Erythroblast (primary cell): ENCODE measurements around the gene POU2F1.
A peak's percentile ranks its signal among the peaks of the same experiment; 100 is the strongest.
"Not testable (repeated sequence)": the region's sequence is repeated elsewhere in the genome, so short reads cannot be mapped to it uniquely, and the experiment has no call there.

Experiments used
- DNase-seq, 2 experiments: peaks; one replicate each; lab custom pipeline; 2025; lab: John Stamatoyannopoulos, UW
- GATA1 ChIP-seq: IDR thresholded peaks from 2 replicates; pipeline ENCODE4 v1.6.1; 2011; ENCODE audit warnings: low read depth, mild to moderate bottlenecking, control low read depth, low read length, moderate library complexity
- POLR2A ChIP-seq: IDR thresholded peaks from 2 replicates; pipeline ENCODE4 v1.6.1; 2011; ENCODE audit warnings: mild to moderate bottlenecking, low read length

POU2F1 gene

DNA sequence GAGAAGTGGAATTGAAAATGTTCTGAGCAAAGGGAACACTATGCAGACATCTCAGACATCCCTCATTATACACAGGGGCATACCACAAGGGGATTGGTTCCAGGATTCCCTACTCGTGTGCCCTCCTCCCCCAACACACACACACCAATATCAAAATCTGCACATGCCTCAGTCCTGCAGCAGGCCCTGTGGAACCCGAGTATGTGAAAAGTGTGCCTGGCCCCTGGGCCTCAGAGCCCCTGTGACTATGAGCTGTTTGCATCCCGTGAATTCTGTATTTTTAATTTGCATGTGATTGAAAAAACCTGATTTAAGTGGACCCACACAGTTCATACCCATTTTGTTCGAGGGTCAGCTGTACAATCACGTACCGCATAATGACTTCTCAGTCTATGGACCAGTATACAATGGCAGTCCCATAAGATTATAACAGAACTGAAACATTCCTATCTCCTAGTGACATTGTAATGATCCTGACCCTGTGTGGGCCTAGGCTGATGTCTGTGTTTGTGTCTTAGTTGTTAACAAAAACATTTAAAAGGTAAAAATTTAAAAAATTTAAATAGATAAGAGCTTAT lies 11.3 kb downstream of the POU2F1 start:
- no peak for TF ChIP-seq POLR2A
- no peak for TF ChIP-seq GATA1
- no peak for DNase-seq

DNA sequence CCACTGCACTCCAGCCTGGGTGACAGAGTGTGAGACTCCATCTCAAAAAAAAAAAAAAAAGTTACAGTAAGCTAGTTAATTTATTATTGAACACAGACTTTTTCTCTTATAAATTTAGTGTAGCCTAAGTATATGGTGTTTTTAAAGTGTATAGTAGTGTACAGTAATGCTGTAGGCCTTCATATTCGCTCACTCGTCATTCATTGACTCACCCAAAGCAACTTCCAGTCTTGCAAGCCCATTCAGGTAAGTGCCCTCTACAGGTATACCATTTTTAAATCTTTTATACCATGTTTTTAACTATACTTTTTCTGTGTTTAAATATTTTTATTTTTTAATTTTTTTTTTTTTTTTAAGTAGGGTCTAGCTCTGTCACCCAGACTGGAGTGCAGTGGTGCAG lies 12.1 kb downstream of the POU2F1 start:
- no peak for DNase-seq
- TF ChIP-seq POLR2A (no peak), GATA1 (no peak)

DNA sequence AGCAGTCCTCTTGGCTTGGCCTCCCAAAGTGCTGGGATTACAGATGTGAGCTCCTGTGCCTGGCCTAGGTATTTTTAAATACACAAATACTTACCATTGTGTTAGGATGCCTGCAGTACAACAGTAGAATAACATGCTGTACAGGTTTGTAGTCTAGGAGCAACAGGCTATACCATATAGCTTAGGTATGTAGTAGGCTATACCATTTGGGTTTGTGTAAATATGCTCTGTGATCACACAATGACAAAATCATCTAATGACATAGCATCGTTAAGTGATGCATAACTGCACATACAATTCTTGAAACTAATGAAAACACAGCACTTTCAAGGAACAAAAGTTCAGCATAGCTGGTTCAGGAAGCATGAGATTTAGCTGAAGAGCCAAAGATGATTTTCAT lies 12.7 kb downstream of the POU2F1 start:
- TF ChIP-seq POLR2A (no peak), GATA1 (no peak)
- DNase-seq, result no peak

DNA sequence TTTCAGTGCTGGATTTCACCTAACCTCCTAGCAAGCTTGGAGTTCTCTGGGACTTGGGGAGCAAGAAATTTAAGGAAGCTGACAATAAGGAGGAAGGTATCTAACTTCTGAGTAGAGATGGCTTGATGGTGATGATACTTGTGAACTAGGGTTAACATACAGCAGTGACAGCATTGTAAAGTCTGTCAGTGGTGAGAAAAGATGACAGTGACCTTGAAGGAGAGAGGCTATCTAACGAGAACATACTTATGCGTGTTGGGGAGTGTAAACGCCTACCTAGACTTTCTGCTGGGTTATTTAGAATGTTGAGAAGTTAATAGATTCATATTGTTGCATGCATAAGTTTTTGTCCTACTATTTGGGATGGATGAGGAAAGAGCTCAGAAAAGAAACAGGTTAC lies 16.3 kb downstream of the POU2F1 start:
- TF ChIP-seq POLR2A (no peak), GATA1 (no peak)

DNA sequence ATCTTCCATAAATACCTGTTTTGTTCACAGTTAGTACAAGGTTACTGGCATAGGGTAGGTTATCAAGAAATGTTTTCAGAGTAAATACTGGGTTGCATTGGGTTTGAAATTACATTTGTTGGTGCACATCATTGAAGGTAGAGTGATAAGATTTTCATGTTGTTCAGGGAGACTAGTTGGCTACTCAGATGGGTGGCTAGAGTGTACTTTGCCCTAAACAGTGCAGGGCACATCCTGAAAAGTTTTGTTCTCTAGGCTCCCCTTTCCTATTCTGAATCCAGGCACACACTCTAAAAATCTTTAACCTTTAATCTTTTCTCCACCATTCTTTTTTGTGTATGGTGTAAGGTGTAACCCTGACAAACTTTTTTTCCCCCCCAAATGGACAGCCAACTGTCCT lies 18.0 kb downstream of the POU2F1 start:
- no peak for TF ChIP-seq POLR2A
- no peak for TF ChIP-seq GATA1
- no peak for DNase-seq

More for the DNA sequence above, 16.3 kb downstream of the POU2F1 start:
- no peak for DNase-seq

DNA sequence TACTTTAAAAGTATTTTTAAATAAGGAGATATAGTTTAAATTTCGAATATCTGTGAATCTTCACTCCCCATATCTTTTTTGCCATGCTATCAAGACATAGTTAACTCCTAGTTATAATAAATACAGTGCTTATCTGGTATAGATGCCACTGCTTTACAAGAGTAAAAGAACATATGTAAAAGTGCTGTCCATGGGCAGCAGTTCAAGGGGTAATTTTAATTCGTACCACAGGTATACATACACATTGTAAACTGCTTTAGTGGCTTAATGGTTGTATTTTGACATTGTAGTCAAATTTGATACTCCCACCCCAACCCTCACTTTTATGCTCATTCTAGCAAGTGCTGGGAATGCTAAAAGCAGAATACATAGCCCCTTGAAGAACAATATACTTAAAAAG lies 18.6 kb downstream of the POU2F1 start:
- DNase-seq, result no peak
- TF ChIP-seq POLR2A (no peak), GATA1 (no peak)

DNA sequence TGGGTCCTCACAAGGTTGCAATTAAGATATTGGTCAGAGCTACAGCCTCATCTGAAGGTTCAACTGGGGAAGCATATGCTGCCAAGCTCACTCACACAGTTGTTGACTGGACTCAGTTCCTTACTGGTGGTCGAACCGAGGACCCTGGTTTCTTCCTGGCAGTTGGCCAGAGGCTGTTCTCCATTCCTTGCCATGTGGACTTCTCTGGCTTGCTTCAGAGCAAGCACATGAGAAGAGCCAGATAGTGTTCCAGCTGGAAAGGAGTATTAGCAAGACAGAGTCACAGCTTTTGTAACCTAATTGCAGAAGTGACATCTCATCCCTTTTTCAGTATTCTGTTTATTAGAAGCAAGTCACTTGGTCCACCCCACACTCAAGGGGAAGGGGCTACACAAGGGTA lies 23.6 kb downstream of the POU2F1 start:
- TF ChIP-seq GATA1 (no peak), POLR2A (no peak)
- DNase-seq, result no peak

DNA sequence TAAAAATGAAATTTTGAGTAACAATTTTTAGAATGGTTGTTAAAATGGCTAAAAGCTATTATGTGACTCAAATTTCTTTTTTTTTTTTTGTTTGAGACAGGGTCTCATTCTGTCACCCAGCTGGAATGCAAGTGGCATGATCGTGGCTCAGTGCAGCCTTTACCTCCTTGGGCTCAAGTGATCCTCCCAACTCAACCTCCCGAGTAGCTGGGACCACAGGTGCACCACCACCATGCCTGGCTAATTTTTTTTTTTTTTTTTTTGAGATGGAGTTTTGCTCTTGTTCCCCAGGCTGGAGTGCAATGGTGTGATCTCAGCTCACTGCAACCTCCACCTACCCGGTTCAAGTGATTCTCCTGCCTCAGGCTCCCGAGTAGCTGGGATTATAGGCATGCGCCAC lies 24.5 kb downstream of the POU2F1 start:
- DNase-seq, result not testable (repeated sequence)

DNA sequence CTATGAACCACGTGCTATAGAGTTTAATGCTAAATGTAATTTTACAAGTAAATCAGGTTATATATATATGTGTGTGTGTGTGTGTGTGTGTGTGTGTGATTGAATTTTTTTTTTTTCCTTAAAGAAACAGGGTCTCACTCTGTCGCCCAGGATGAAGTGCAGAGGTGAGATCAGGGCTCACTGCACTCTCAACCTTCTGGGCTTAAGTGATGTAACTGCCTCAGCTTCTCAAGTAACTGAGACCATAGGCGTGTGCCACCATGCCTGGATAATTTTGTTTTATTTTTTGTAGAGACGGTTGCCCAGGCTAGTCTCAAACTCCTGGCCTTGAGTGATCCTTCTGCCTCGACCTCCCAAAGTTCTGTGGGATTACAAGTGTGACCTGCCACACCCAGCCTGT lies 26.3 kb downstream of the POU2F1 start:
- DNase-seq, result no peak
- TF ChIP-seq GATA1 (no peak), POLR2A (no peak)

DNA sequence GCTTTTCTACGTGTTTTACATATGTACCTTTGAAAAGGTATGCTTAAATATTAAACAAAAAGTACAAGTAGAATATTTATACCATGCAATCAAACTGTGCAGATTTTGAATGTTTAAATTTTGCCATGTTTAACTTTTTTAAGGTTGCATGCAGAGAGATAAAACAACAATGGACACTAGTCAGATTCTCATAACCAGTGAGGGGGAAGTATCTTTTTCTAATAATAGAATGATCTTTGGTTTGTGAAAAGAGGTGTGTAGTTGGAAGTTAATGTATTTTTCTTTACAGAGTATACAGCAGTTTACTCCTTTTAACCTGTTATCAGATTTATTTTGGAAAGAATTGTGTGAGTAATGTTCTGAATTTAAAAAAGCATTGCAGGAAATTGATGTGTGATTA lies 27.1 kb downstream of the POU2F1 start:
- no peak for DNase-seq
- TF ChIP-seq GATA1 (no peak), POLR2A (no peak)

DNA sequence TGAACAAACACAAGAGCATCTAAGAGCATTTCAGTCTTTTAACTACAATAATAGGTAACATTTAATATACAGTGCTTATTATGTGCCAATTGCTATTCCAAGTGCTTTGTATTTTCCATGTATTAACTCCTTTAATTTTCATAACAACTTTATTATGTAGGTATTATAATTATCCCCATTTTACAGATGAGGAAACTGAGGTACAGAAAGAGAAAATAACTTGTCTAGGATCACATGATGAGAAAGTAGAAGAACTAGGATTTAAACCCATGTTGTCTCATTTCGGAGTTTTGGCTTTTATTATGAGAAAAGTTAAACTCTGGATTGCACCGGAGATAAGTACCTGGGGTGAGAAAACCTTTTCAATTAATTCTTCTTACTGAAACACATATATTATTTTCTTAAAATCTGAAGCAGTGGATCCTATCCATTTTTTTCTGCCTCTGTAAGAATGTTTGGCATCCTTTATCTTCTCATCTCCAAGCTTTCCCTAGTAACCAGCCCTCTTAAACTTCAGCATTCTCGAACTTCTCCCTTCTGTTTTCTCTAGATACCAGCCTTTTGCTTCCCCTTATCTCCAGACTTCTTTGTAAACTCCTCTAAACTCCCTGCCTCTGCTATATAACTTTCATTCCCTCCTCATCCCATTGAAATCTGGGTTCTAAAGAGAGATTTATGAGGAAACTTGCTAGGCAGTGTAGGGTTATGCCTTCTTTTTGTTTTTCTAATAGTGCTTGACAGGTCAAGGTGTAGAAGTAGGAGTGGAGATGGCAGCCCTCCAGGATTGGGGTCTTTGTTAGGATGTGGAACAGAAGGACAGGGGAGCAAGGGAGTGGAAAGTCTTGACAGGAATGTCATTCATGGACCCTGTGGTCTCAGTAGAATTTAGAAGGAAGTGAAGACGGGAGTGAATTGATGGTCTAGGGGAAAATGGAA lies 28.3 kb downstream of the POU2F1 start:
- no peak for TF ChIP-seq POLR2A
- no peak for TF ChIP-seq GATA1
- DNase-seq, result peak; percentile 31 to 52

DNA sequence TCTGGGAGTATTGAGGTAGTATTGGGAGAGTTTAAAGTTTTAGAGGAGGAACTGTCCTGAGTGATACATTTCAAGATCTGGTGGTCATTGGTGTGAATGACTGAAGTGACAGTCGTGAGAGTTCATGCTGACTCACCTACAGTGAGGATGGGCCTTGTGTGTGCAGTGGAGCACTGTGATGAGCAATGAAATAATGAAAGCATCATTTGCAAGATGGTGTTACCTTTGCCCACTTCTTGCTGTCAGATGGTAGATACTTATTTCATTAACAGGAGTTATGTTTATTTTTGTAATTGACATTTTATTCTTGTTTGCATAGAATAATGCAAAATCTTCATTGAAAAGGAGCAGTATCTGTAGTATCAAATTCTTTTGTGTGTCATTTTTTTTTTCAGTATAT lies 29.0 kb downstream of the POU2F1 start:
- DNase-seq, result peak; percentile 31 to 49
- no peak for TF ChIP-seq POLR2A
- no peak for TF ChIP-seq GATA1

DNA sequence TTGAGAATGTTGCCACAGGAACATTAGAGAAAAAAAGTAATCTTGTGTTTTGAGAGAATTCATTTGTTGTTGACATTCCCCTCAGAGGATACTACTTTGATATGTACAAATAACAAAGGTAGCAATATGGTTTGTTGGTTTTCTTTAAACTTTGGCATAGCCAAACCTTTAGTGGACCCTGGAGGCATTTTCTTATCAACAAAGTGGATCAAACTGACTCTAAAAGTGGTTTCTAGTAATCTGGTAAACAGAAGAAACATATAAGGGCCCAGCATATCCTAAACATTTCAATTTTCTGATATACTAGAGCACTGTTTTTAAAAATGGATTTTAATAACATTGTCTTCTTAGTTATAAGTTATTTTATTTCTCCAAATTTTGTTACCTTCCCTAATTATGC lies 29.8 kb downstream of the POU2F1 start:
- DNase-seq, result no peak
- TF ChIP-seq POLR2A (no peak), GATA1 (no peak)

DNA sequence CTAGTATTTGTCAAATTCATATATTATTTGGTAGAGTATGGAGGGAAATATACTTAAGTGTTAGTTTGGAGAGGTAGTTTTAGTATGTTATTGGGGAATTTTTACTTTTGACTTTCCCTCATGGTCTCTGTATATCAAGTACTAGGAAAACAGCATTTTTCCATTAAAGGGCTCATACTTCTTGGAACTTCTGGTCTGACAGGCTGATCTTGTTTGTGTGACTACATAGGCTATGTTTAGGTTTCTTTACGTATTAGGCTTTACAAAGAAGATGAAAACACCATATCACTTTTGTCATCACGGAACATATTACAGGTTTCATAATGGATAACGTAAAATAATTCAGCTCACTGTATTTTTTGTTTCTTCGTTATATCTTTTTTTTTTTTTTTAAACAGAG lies 30.8 kb downstream of the POU2F1 start:
- no peak for TF ChIP-seq POLR2A
- TF ChIP-seq GATA1, result no peak
- no peak for DNase-seq

DNA sequence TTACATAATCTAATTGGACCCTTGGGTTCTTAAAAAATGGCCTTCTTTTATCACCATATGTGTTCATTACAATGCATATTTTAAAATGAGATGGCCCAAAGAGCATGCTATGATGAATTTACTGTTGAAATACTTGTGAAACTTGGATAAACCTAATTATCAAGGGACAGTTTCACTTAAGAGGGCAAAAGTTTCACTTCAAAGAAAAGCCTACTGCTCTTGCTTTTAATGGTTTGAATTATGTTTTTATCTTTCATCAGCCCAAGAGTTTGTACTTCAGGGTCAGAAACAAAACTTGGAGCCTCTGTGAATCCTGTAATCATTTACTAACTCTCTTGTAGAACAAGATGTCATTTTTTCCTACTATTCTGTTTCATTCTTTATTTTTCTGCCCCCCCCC lies 32.3 kb downstream of the POU2F1 start:
- DNase-seq, result no peak
- TF ChIP-seq POLR2A (no peak), GATA1 (no peak)

DNA sequence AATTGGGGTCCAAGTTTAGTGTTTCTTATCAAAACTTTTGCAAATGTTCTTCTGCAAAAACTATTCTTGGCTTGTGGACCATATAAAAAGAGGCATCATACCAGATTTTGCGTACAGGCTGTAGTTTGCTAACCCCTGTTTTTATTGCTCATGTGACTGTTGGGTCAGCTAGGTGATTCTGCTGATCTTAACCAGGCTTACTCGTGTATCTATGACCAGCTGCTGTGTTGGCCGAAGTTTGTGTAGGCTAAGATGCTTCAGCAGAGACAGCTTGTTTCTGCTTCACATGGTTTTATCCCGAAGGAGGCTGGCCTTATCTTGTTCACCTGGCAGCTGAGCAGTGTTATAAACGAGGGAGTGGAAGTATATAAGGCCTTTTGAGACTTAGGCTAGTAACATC lies 38.2 kb downstream of the POU2F1 start:
- DNase-seq, result no peak
- TF ChIP-seq GATA1, result no peak
- no peak for TF ChIP-seq POLR2A
